Calu3 (cell line): ENCODE data around the gene RNF121. TPM values are rescaled to one million over a fixed set of nuclear protein-coding genes. Genes with fewer than 3 reads are reported as not detected.

Experiments used
- BruUV-seq: library from RNA; stranded (reverse); fragments of 400-500 nt; replicated peaks from 2 replicates; lab custom pipeline; 2021; lab: Mats Ljungman, UMichigan
- CTCF ChIA-PET: fragments of 300-600 bp; sonication (Branson Sonifier 250); formaldehyde crosslinking; loops from one replicate; lab custom pipeline; 2022; ENCODE audit warnings: antibody characterized with exemption; lab: Charles Lee
- DNase-seq: peaks from one replicate; pipeline ENCODE4 v3.0.0; 2022
- H3K27ac Mint-ChIP-seq: one replicate; pipeline ENCODE4 v1.8.0; 2022; ENCODE audit warnings: mixed read lengths; ENCODE audit not compliant: unreplicated experiment
- H3K27me3 Mint-ChIP-seq: one replicate; pipeline ENCODE4 v1.8.0; 2022; ENCODE audit warnings: mixed read lengths; ENCODE audit not compliant: unreplicated experiment
- H3K36me3 Mint-ChIP-seq: one replicate; pipeline ENCODE4 v1.8.0; 2022; ENCODE audit warnings: mild to moderate bottlenecking, moderate library complexity, mixed read lengths; ENCODE audit not compliant: insufficient read depth, unreplicated experiment
- H3K4me1 Mint-ChIP-seq: one replicate; pipeline ENCODE4 v1.8.0; 2022; ENCODE audit warnings: mild to moderate bottlenecking, low read depth, mixed read lengths; ENCODE audit not compliant: unreplicated experiment
- H3K4me3 Mint-ChIP-seq: one replicate; pipeline ENCODE4 v1.8.0; 2022; ENCODE audit warnings: mild to moderate bottlenecking, low read depth, moderate library complexity, mixed read lengths; ENCODE audit not compliant: unreplicated experiment
- H3K9me3 Mint-ChIP-seq: one replicate; pipeline ENCODE4 v1.8.0; 2022; ENCODE audit warnings: low read depth, mixed read lengths; ENCODE audit not compliant: unreplicated experiment
- CTCF ChIP-seq: fragments of 200-600 bp; IDR thresholded peaks from one replicate; pipeline ENCODE4 v1.8.0; 2022; ENCODE audit warnings: antibody characterized with exemption; ENCODE audit not compliant: unreplicated experiment
- intact Hi-C: fragments of 100-400 bp; cut with micrococcal nuclease; formaldehyde crosslinking; loops from one replicate; pipeline ENCODE4 v1.10.0; 2022; ENCODE audit not compliant: unreplicated experiment
- total RNA-seq: library from RNA; stranded (reverse); gene quantifications from 2 replicates; pipeline ENCODE4 v1.2.3, GENCODE V29; 2022

Gene RNF121
- total RNA-seq, 1 experiment from 2014 or later, result 51.7 TPM

- no TSS peak for BruUV-seq
- no peak overlapping the region for H3K4me3 Mint-ChIP-seq
- peak; percentile 42 for TF ChIP-seq CTCF
- no peaks in the 10 kb centered on the region for H3K4me1 Mint-ChIP-seq
- CTCF ChIA-PET, result no interaction called here
- DNase-seq, result peak; percentile 59
- H3K36me3 Mint-ChIP-seq, result peaks cover 9% of the 10 kb centered on the region
- H3K27ac Mint-ChIP-seq, result no peak overlapping the region
- H3K27me3 Mint-ChIP-seq, result no peaks in the 10 kb centered on the region
- no peaks in the 10 kb centered on the region for H3K9me3 Mint-ChIP-seq
- intact Hi-C loops, result loop anchor here (5.0 kb wide), 1 partner anchor 454 kb away; the partner anchor contains the start of gene CLPB
These were observed 49.0 kb downstream of the RNF121 start for GRCh38 chr11:71977743-71978418.

GRCh38 chr11:71979094-71979493 lies 50.2 kb downstream of the RNF121 start:
- intact Hi-C loops, result loop anchor here (5.0 kb wide), 1 partner anchor 453 kb away; the partner anchor contains the start of gene CLPB
- CTCF ChIA-PET, result no interaction called here
- DNase-seq, result no peak
- H3K36me3 Mint-ChIP-seq, result peaks cover 9% of the 10 kb centered on the region
- no peaks in the 10 kb centered on the region for H3K27me3 Mint-ChIP-seq
- H3K4me1 Mint-ChIP-seq, result no peaks in the 10 kb centered on the region
- BruUV-seq, result no TSS peak
- no peak overlapping the region for H3K4me3 Mint-ChIP-seq
- H3K27ac Mint-ChIP-seq, result no peak overlapping the region
- TF ChIP-seq CTCF, result no peak
- H3K9me3 Mint-ChIP-seq, result no peaks in the 10 kb centered on the region

- Mint-ChIP-seq H3K4me3 (no peak overlapping the region), H3K4me1 (no peaks in the 10 kb centered on the region), H3K27ac (no peak overlapping the region), H3K36me3 (peaks cover 7% of the 10 kb centered on the region), H3K27me3 (no peaks in the 10 kb centered on the region), H3K9me3 (no peaks in the 10 kb centered on the region)
- CTCF ChIA-PET, result no interaction called here
- no peak for TF ChIP-seq CTCF
- intact Hi-C loops, result loop anchor here (5.0 kb wide), 1 partner anchor 453 kb away; the partner anchor contains the start of gene CLPB
- no TSS peak for BruUV-seq
- no peak for DNase-seq
These were observed 50.8 kb downstream of the RNF121 start for GRCh38 chr11:71979602-71980001.

DNA sequence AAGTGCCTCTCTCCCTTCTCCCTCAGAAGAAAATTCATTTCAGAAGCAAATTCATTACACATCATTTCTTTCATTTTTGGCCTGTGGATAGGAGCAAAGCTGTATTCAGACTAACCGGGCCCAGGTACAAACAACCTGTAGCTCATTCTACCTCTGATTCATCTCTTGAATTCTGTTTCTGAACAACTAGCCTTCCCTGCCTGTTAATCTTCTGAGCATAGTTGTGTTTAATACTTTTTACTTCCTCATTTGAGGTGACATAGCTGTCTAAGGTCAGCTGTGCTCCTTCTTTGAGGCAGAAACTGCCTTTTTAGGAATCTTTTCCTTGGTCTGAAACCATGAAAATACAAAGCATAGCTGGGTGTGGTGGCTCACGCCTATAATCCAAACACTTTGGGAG lies 57.3 kb downstream of the RNF121 start:
- Mint-ChIP-seq H3K36me3 (no peaks in the 10 kb centered on the region), H3K27me3 (no peaks in the 10 kb centered on the region), H3K4me1 (no peaks in the 10 kb centered on the region), H3K27ac (no peak overlapping the region), H3K9me3 (no peaks in the 10 kb centered on the region), H3K4me3 (no peak overlapping the region)
- CTCF ChIA-PET, result interaction anchor here (0.6 to 1.4 kb wide), 2 partner anchors 58 to 445 kb away, joined by 4 to 5 read pairs; no protein-coding TSS in a partner anchor
- TF ChIP-seq CTCF, result no peak
- BruUV-seq, result no TSS peak
- DNase-seq, result no peak
- intact Hi-C loops, result no loop called here
